Memory B cell (primary cell): ENCODE results near the gene XXYLT1.
"Not testable (repeated sequence)": the region's sequence is repeated elsewhere in the genome, so short reads cannot be mapped to it uniquely, and the experiment has no call there.

Experiments
- ATAC-seq: fragments of 150-1000 bp; cut with Tn5 transposase; 2 replicates; pipeline ENCODE4 v1.10.0; 2021; ENCODE audit warnings: low read depth, mild to moderate bottlenecking, moderate library complexity
- DNase-seq, 2 donors: peaks; one replicate each; pipeline ENCODE4 v3.0.0; 2022; ENCODE audit warnings: low spot score in 2 of 2
- H3K27ac Mint-ChIP-seq: one replicate; pipeline ENCODE4 v1.8.0; 2022; ENCODE audit warnings: mild to moderate bottlenecking, moderate library complexity, mixed read lengths
- H3K27me3 Mint-ChIP-seq: one replicate; pipeline ENCODE4 v1.8.0; 2022; ENCODE audit warnings: mixed read lengths
- H3K36me3 Mint-ChIP-seq: one replicate; pipeline ENCODE4 v1.8.0; 2022; ENCODE audit warnings: mild to moderate bottlenecking, mixed read lengths
- H3K4me1 Mint-ChIP-seq: one replicate; pipeline ENCODE4 v1.8.0; 2022; ENCODE audit warnings: mixed read lengths
- H3K4me3 Mint-ChIP-seq: one replicate; pipeline ENCODE4 v1.8.0; 2022; ENCODE audit warnings: mild to moderate bottlenecking, moderate library complexity, mixed read lengths
- H3K9me3 Mint-ChIP-seq: one replicate; pipeline ENCODE4 v1.8.0; 2022; ENCODE audit warnings: mixed read lengths

Gene XXYLT1

GRCh38 chr3:195270817-195271409 is at the start of gene XXYLT1:
Gene XXYLT1 (minus strand): TSS chr3:195271159. CDS start chr3:195271058, 101 bp downstream.
- H3K4me1 Mint-ChIP-seq = peaks cover 13% of the 10 kb centered on the region
- no peaks in the 10 kb centered on the region for H3K9me3 Mint-ChIP-seq
- H3K27me3 Mint-ChIP-seq = no peaks in the 10 kb centered on the region
- H3K36me3 Mint-ChIP-seq = no peaks in the 10 kb centered on the region
- H3K27ac Mint-ChIP-seq = peak within 1 kb of the TSS; percentile 75
- peak; percentile 88 to 92 for DNase-seq
- ATAC-seq = peak; percentile 82
- H3K4me3 Mint-ChIP-seq = peak within 1 kb of the TSS; percentile 91

- peaks cover 4% of the 10 kb centered on the region for H3K4me1 Mint-ChIP-seq
- H3K27ac Mint-ChIP-seq = no peak overlapping the region
- DNase-seq = no peak
- no peak overlapping the region for H3K4me3 Mint-ChIP-seq
- H3K27me3 Mint-ChIP-seq = no peaks in the 10 kb centered on the region
- peaks cover 39% of the 10 kb centered on the region for H3K36me3 Mint-ChIP-seq
- ATAC-seq = no peak
- H3K9me3 Mint-ChIP-seq = peaks cover 3% of the 10 kb centered on the region
Measured at GRCh38 chr3:195319060-195319459, 48.1 kb upstream of the XXYLT1 start.

GRCh38 chr3:195312714-195313113 is 41.8 kb upstream of the XXYLT1 start:
- DNase-seq (no peak), ATAC-seq (no peak)
- Mint-ChIP-seq H3K27ac (no peak overlapping the region), H3K36me3 (peaks cover 4% of the 10 kb centered on the region), H3K27me3 (no peaks in the 10 kb centered on the region), H3K4me3 (no peak overlapping the region), H3K4me1 (no peaks in the 10 kb centered on the region), H3K9me3 (no peaks in the 10 kb centered on the region)

GRCh38 chr3:195307711-195308110 is 36.8 kb upstream of the XXYLT1 start:
- no peak overlapping the region for H3K4me3 Mint-ChIP-seq
- DNase-seq (no peak), ATAC-seq (no peak)
- H3K27me3 Mint-ChIP-seq = no peaks in the 10 kb centered on the region
- peaks cover 20% of the 10 kb centered on the region for H3K36me3 Mint-ChIP-seq
- H3K9me3 Mint-ChIP-seq = no peaks in the 10 kb centered on the region
- H3K4me1 Mint-ChIP-seq = no peaks in the 10 kb centered on the region
- H3K27ac Mint-ChIP-seq = no peak overlapping the region

GRCh38 chr3:195306369-195306768 is 35.4 kb upstream of the XXYLT1 start:
- Mint-ChIP-seq H3K4me3 (no peak overlapping the region), H3K36me3 (peaks cover 24% of the 10 kb centered on the region), H3K9me3 (no peaks in the 10 kb centered on the region), H3K27ac (no peak overlapping the region), H3K27me3 (no peaks in the 10 kb centered on the region), H3K4me1 (no peaks in the 10 kb centered on the region)
- DNase-seq = no peak
- ATAC-seq = no peak

GRCh38 chr3:195302431-195302830 is 31.5 kb upstream of the XXYLT1 start:
- H3K4me1 Mint-ChIP-seq = peaks cover 6% of the 10 kb centered on the region
- H3K27me3 Mint-ChIP-seq = no peaks in the 10 kb centered on the region
- ATAC-seq (no peak), DNase-seq (no peak)
- H3K36me3 Mint-ChIP-seq = peaks cover 39% of the 10 kb centered on the region
- no peak overlapping the region for H3K4me3 Mint-ChIP-seq
- no peaks in the 10 kb centered on the region for H3K9me3 Mint-ChIP-seq
- no peak overlapping the region for H3K27ac Mint-ChIP-seq

- no peak for ATAC-seq
- Mint-ChIP-seq H3K4me1 (peaks cover 6% of the 10 kb centered on the region), H3K9me3 (no peaks in the 10 kb centered on the region), H3K27ac (peak overlapping the region; percentile 36), H3K27me3 (no peaks in the 10 kb centered on the region), H3K36me3 (peaks cover 30% of the 10 kb centered on the region), H3K4me3 (no peak overlapping the region)
- no peak for DNase-seq
Measured at GRCh38 chr3:195297446-195297845, 26.5 kb upstream of the XXYLT1 start.

GRCh38 chr3:195296662-195297061 is 25.7 kb upstream of the XXYLT1 start:
- no peak for ATAC-seq

GRCh38 chr3:195291121-195291520 is 20.2 kb upstream of the XXYLT1 start:
- Mint-ChIP-seq H3K4me1 (no peaks in the 10 kb centered on the region), H3K4me3 (no peak overlapping the region), H3K9me3 (no peaks in the 10 kb centered on the region), H3K27me3 (no peaks in the 10 kb centered on the region), H3K27ac (no peak overlapping the region), H3K36me3 (peaks cover 26% of the 10 kb centered on the region)
- no peak for ATAC-seq
- DNase-seq = no peak

More at GRCh38 chr3:195296662-195297061, 25.7 kb upstream of the XXYLT1 start:
- Mint-ChIP-seq H3K27ac (peak overlapping the region; percentile 50), H3K4me3 (no peak overlapping the region), H3K9me3 (no peaks in the 10 kb centered on the region), H3K4me1 (peaks cover 6% of the 10 kb centered on the region), H3K36me3 (peaks cover 33% of the 10 kb centered on the region), H3K27me3 (no peaks in the 10 kb centered on the region)
- DNase-seq = no peak

GRCh38 chr3:195290643-195291042 is 19.7 kb upstream of the XXYLT1 start:
- not testable (repeated sequence) for DNase-seq, H3K4me3 Mint-ChIP-seq, H3K9me3 Mint-ChIP-seq, ATAC-seq, H3K27ac Mint-ChIP-seq, H3K4me1 Mint-ChIP-seq, H3K27me3 Mint-ChIP-seq
- peaks cover 24% of the 10 kb centered on the region for H3K36me3 Mint-ChIP-seq

- H3K27ac Mint-ChIP-seq = no peak overlapping the region
- no peak for DNase-seq
- H3K27me3 Mint-ChIP-seq = no peaks in the 10 kb centered on the region
- H3K36me3 Mint-ChIP-seq = peaks cover 13% of the 10 kb centered on the region
- H3K4me3 Mint-ChIP-seq = no peak overlapping the region
- ATAC-seq = no peak
- no peaks in the 10 kb centered on the region for H3K9me3 Mint-ChIP-seq
- no peaks in the 10 kb centered on the region for H3K4me1 Mint-ChIP-seq
Measured at GRCh38 chr3:195286115-195286872, 15.3 kb upstream of the XXYLT1 start.

- no peak for ATAC-seq
- Mint-ChIP-seq H3K4me3 (no peak overlapping the region), H3K9me3 (no peaks in the 10 kb centered on the region), H3K27me3 (no peaks in the 10 kb centered on the region), H3K36me3 (peaks cover 14% of the 10 kb centered on the region), H3K27ac (no peak overlapping the region), H3K4me1 (no peaks in the 10 kb centered on the region)
- no peak for DNase-seq
Measured at GRCh38 chr3:195285372-195285771, 14.4 kb upstream of the XXYLT1 start.

- Mint-ChIP-seq H3K27ac (no peak overlapping the region), H3K9me3 (no peaks in the 10 kb centered on the region), H3K4me1 (no peaks in the 10 kb centered on the region), H3K27me3 (no peaks in the 10 kb centered on the region), H3K36me3 (peaks cover 14% of the 10 kb centered on the region), H3K4me3 (no peak overlapping the region)
- ATAC-seq (no peak), DNase-seq (no peak)
Measured at GRCh38 chr3:195284842-195285241, 13.9 kb upstream of the XXYLT1 start.

- no peaks in the 10 kb centered on the region for H3K27me3 Mint-ChIP-seq
- H3K27ac Mint-ChIP-seq = no peak overlapping the region
- no peaks in the 10 kb centered on the region for H3K4me1 Mint-ChIP-seq
- no peak overlapping the region for H3K4me3 Mint-ChIP-seq
- no peaks in the 10 kb centered on the region for H3K9me3 Mint-ChIP-seq
- ATAC-seq = no peak
- no peak for DNase-seq
- H3K36me3 Mint-ChIP-seq = peaks cover 10% of the 10 kb centered on the region
Measured at GRCh38 chr3:195282961-195283360, 12.0 kb upstream of the XXYLT1 start.
